HepG2 (cell line): Measurements from ENCODE around the gene SLC6A17. TPM values are rescaled to one million over a fixed set of nuclear protein-coding genes. Genes with fewer than 3 reads are reported as not detected.

ENCODE experiments used
- FOXP4 ChIP-seq: sonication (generic); formaldehyde crosslinking; IDR thresholded peaks from 2 replicates; pipeline ENCODE4 v1.4.0; 2020; ENCODE audit warnings: missing genetic modification reagents
- HES4 ChIP-seq: sonication (generic); formaldehyde crosslinking; IDR thresholded peaks from 2 replicates; pipeline ENCODE4 v1.9.0; 2021; ENCODE audit warnings: mild to moderate bottlenecking, missing genetic modification reagents, borderline replicate concordance
- NR2F1 ChIP-seq, 2 experiments: fragments of 450-650 bp in 1 of 2; formaldehyde crosslinking in 1 of 2; IDR thresholded peaks; 2 replicates each; pipeline versions ENCODE4 v1.5.0 to v1.6.1; 2016 to 2020; ENCODE audit warnings: mild to moderate bottlenecking in 1 of 2, missing compliant biosample characterization in 1 of 2, missing genetic modification reagents in 1 of 2, moderate library complexity in 1 of 2
- SNAPC4 ChIP-seq: sonication (generic); formaldehyde crosslinking; IDR thresholded peaks from 2 replicates; pipeline ENCODE4 v1.4.0; 2020; ENCODE audit warnings: mild to moderate bottlenecking, missing genetic modification reagents
- ZNF704 ChIP-seq: sonication (generic); formaldehyde crosslinking; IDR thresholded peaks from 2 replicates; pipeline ENCODE4 v1.8.1; 2023; ENCODE audit warnings: mild to moderate bottlenecking, inconsistent platforms, moderate library complexity, missing genetic modification reagents, borderline replicate concordance
- polyA plus RNA-seq, 8 experiments: library from polyadenylated mRNA; depleted of rRNA in 3 of 8; stranded (reverse) in 7 of 8; unstranded in 1 of 8; fragments of >200 nt; fragmentation: Illumina TruSeq in 4 of 8; extraction: Trizol in 4 of 8; gene quantifications; 2 replicates each; pipeline versions ENCODE4 v1.2.1 to v1.2.3, GENCODE V29; 2011 to 2016; ENCODE audit warnings: low read depth in 4 of 8, missing spikeins in 1 of 8, mixed read lengths in 1 of 8; ENCODE audit not compliant: insufficient read depth in 1 of 8
- total RNA-seq, 5 experiments: library from RNA; depleted of rRNA; stranded (reverse); fragments of >200 nt; fragmentation: Illumina TruSeq; extraction: Trizol; gene quantifications; 2 replicates each; pipeline ENCODE4 v1.2.3, GENCODE V29; 2016; ENCODE audit warnings: low read depth in 1 of 5

SLC6A17 gene
- total and polyA plus RNA-seq, 2 of the 13 experiments (the other 11 are each of a cell fraction or from before 2014, with no cell fraction given), result not detected

- TF ChIP-seq ZNF704 (CRISPR knock-in tag), result no peak
- TF ChIP-seq FOXP4, result no peak
- TF ChIP-seq NR2F1 (CRISPR knock-in tag; IDR thresholded peaks at IDR 0.05), result no peak
- no peak for TF ChIP-seq HES4 (CRISPR knock-in tag)
- TF ChIP-seq SNAPC4, result no peak
These were observed 66.7 kb downstream of the SLC6A17 start (continued) for GRCh38 chr1:110216844-110217444.
